Tibial nerve (tissue), 4 donors: ENCODE results near the gene FIP1L1.

Experiments
- EP300 ChIP-seq, 2 donors: sonication (generic); formaldehyde crosslinking; IDR thresholded peaks; one replicate each; pipeline ENCODE4 v1.6.1; 2017; ENCODE audit warnings: antibody characterized with exemption in 2 of 2, mild to moderate bottlenecking in 1 of 2
- TF ChIP-seq, protein P1 (sequence below), 5 experiments: fragments of 200-600 bp in 3 of 5; fragments of 450-650 bp in 2 of 5; sonication (generic) in 3 of 5; IDR thresholded peaks; one replicate each; pipeline ENCODE4 v1.5.1; 2016 to 2019; ENCODE audit warnings: antibody characterized with exemption in 5 of 5, mild to moderate bottlenecking in 3 of 5, moderate library complexity in 2 of 5

GRCh38 chr4:53478671-53479456 lies 101.4 kb downstream of the FIP1L1 start:
- no peak for TF ChIP-seq EP300 (IDR thresholded peaks at IDR 0.05)
- TF ChIP-seq, protein P1, sequence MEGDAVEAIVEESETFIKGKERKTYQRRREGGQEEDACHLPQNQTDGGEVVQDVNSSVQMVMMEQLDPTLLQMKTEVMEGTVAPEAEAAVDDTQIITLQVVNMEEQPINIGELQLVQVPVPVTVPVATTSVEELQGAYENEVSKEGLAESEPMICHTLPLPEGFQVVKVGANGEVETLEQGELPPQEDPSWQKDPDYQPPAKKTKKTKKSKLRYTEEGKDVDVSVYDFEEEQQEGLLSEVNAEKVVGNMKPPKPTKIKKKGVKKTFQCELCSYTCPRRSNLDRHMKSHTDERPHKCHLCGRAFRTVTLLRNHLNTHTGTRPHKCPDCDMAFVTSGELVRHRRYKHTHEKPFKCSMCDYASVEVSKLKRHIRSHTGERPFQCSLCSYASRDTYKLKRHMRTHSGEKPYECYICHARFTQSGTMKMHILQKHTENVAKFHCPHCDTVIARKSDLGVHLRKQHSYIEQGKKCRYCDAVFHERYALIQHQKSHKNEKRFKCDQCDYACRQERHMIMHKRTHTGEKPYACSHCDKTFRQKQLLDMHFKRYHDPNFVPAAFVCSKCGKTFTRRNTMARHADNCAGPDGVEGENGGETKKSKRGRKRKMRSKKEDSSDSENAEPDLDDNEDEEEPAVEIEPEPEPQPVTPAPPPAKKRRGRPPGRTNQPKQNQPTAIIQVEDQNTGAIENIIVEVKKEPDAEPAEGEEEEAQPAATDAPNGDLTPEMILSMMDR (IDR thresholded peaks at IDR 0.05) = no peak
